Measurements from ENCODE around the gene DAPK2. TPM values are rescaled to one million over a fixed set of nuclear protein-coding genes. Genes with fewer than 3 reads are reported as not detected.

Gene DAPK2
- total RNA-seq, 2 donors from 2014 or later, result 6.1 to 10.6 TPM

GRCh38 chr15:64072812-64073211, 26.5 kb upstream of the DAPK2 start:
- DNase-seq (ENCODE audit: low spot score) (no peak), ATAC-seq (ENCODE audit: insufficient number of reproducible peaks, low FRiP score, low read depth) (no peak)
- Histone ChIP-seq H3K9me3 (no peaks in the 10 kb centered on the region), H3K36me3 (peaks cover 7% of the 10 kb centered on the region), H3K27me3 (replicated peaks; ENCODE audit: insufficient read depth) (no peaks in the 10 kb centered on the region), H3K4me1 (ENCODE audit: control insufficient read depth in 1 of 2, low read depth in 2 of 2) (peaks cover 5 to 12% of the 10 kb centered on the region in 2 donors), H3K27ac (no peak overlapping the region), H3K4me3 (no peak overlapping the region)
- no peak for TF ChIP-seq CTCF (IDR thresholded peaks at IDR 0.05)

- no peaks in the 10 kb centered on the region for H3K27me3 ChIP-seq (replicated peaks; ENCODE audit: insufficient read depth)
- H3K4me1 ChIP-seq (ENCODE audit: control insufficient read depth in 1 of 2, low read depth in 2 of 2), result peaks cover 5 to 17% of the 10 kb centered on the region in 2 donors
- ATAC-seq (ENCODE audit: insufficient number of reproducible peaks, low FRiP score, low read depth) (no peak), DNase-seq (ENCODE audit: low spot score) (no peak)
- H3K4me3 ChIP-seq, result no peak overlapping the region
- no peak for TF ChIP-seq CTCF (IDR thresholded peaks at IDR 0.05)
- H3K9me3 ChIP-seq, result no peaks in the 10 kb centered on the region
- H3K27ac ChIP-seq, result peak overlapping the region in 1 of 2 donors; percentile 66
- peaks cover 7% of the 10 kb centered on the region for H3K36me3 ChIP-seq
Measured at GRCh38 chr15:64071931-64072765, 25.9 kb upstream of the DAPK2 start.

- peak overlapping the region in 1 of 2 donors; percentile 66 for H3K27ac ChIP-seq
- H3K4me1 ChIP-seq (ENCODE audit: control insufficient read depth in 1 of 2, low read depth in 2 of 2), result peaks cover 5 to 17% of the 10 kb centered on the region in 2 donors
- ATAC-seq (ENCODE audit: insufficient number of reproducible peaks, low FRiP score, low read depth), result no peak
- H3K9me3 ChIP-seq, result no peaks in the 10 kb centered on the region
- peaks cover 7% of the 10 kb centered on the region for H3K36me3 ChIP-seq
- peak; percentile 13 for DNase-seq (ENCODE audit: low spot score)
- TF ChIP-seq CTCF (IDR thresholded peaks at IDR 0.05), result no peak
- no peak overlapping the region for H3K4me3 ChIP-seq
- H3K27me3 ChIP-seq (replicated peaks; ENCODE audit: insufficient read depth), result no peaks in the 10 kb centered on the region
Measured at GRCh38 chr15:64070965-64071851, 24.9 kb upstream of the DAPK2 start.

GRCh38 chr15:64070106-64070505, 23.8 kb upstream of the DAPK2 start:
- Histone ChIP-seq H3K4me1 (ENCODE audit: control insufficient read depth in 1 of 2, low read depth in 2 of 2) (peaks cover 5 to 17% of the 10 kb centered on the region in 2 donors), H3K27ac (no peak overlapping the region), H3K4me3 (no peak overlapping the region), H3K9me3 (no peaks in the 10 kb centered on the region), H3K36me3 (peaks cover 6% of the 10 kb centered on the region), H3K27me3 (replicated peaks; ENCODE audit: insufficient read depth) (no peaks in the 10 kb centered on the region)
- no peak for DNase-seq (ENCODE audit: low spot score)
- TF ChIP-seq CTCF (IDR thresholded peaks at IDR 0.05), result no peak
- no peak for ATAC-seq (ENCODE audit: insufficient number of reproducible peaks, low FRiP score, low read depth)

- no peak for TF ChIP-seq CTCF (IDR thresholded peaks at IDR 0.05)
- Histone ChIP-seq H3K9me3 (no peaks in the 10 kb centered on the region), H3K27me3 (replicated peaks; ENCODE audit: insufficient read depth) (no peaks in the 10 kb centered on the region), H3K4me1 (ENCODE audit: control insufficient read depth in 1 of 2, low read depth in 2 of 2) (peaks cover 5 to 17% of the 10 kb centered on the region in 2 donors), H3K36me3 (no peaks in the 10 kb centered on the region), H3K27ac (no peak overlapping the region), H3K4me3 (no peak overlapping the region)
- DNase-seq (ENCODE audit: low spot score) (no peak), ATAC-seq (ENCODE audit: insufficient number of reproducible peaks, low FRiP score, low read depth) (no peak)
Measured at GRCh38 chr15:64068133-64068532, 21.8 kb upstream of the DAPK2 start.

All from thoracic aorta (tissue), 2 donors.